Left lung (tissue), 10 donors: ENCODE results near the gene ASB6. TPM values are rescaled to one million over a fixed set of nuclear protein-coding genes. Genes with fewer than 3 reads are reported as not detected.
A peak's percentile ranks its signal among the peaks of the same experiment; 100 is the strongest.

ENCODE experiments used
- ATAC-seq: fragments of 200-7000 bp; cut with Tn5 transposase; one replicate; pipeline ENCODE4 v1.9.1; 2020; ENCODE audit warnings: moderate library complexity
- DNase-seq, 4 donors: peaks; one replicate each; pipeline ENCODE4 v3.0.0-alpha.2; 2013 to 2020
- H3K27ac ChIP-seq, 2 donors: fragments of 200-600 bp; sonication (generic) in 1 of 2; one replicate each; pipeline versions ENCODE4 v1.5.0 to v1.8.0; 2020 to 2021
- H3K27me3 ChIP-seq, 2 donors: fragments of 200-600 bp; sonication (generic) in 1 of 2; one replicate each; pipeline versions ENCODE4 v1.5.0 to v1.8.0; 2020 to 2021
- H3K36me3 ChIP-seq, 2 donors: fragments of 200-600 bp; sonication (generic) in 1 of 2; one replicate each; pipeline versions ENCODE4 v1.5.0 to v1.8.0; 2020 to 2021
- H3K4me1 ChIP-seq, 2 donors: fragments of 200-600 bp; one replicate each; pipeline ENCODE4 v1.8.0; 2021
- H3K4me3 ChIP-seq, 2 donors: fragments of 200-600 bp; sonication (generic) in 1 of 2; one replicate each; pipeline versions ENCODE4 v1.5.0 to v1.8.0; 2020 to 2021; ENCODE audit warnings: mild to moderate bottlenecking in 1 of 2
- H3K9me3 ChIP-seq, 2 donors: fragments of 200-600 bp; sonication (generic) in 1 of 2; one replicate each; pipeline versions ENCODE4 v1.5.0 to v1.8.0; 2020 to 2021
- intact Hi-C, 2 donors: fragments of 100-400 bp; cut with DNase I; formaldehyde crosslinking; loops; one replicate each; pipeline versions ENCODE4 v1.11.2 to v1.14.2; 2022
- polyA plus RNA-seq, 6 donors: library from polyadenylated mRNA; unstranded; fragments of 120-200 nt; gene quantifications; one replicate each; pipeline ENCODE4 v1.2.1, GENCODE V29; 2013; ENCODE audit not compliant: insufficient read length in 6 of 6
- total RNA-seq, 2 donors: library from RNA; stranded (reverse); fragmentation: NEBNext Ultra II Directional; extraction: Animal tissue kit (Norgen Biotek cat#: 25700); gene quantifications; one replicate each; pipeline ENCODE4 v1.2.1, GENCODE V29; 2021
- TF ChIP-seq, protein P1 (sequence below), 2 donors: fragments of 200-600 bp; sonication (generic) in 1 of 2; IDR thresholded peaks; one replicate each; pipeline versions ENCODE4 v1.5.0 to v1.8.0; 2021; ENCODE audit warnings: antibody characterized with exemption in 2 of 2
- donor health status: DM: no; HTN: yes; CAD: no.
- donor health status: DM: no; HTN: no; CAD: no.

ASB6 gene
- total and polyA plus RNA-seq, 8 donors, result 14.0 to 18.0 (median 15.7) TPM

DNA sequence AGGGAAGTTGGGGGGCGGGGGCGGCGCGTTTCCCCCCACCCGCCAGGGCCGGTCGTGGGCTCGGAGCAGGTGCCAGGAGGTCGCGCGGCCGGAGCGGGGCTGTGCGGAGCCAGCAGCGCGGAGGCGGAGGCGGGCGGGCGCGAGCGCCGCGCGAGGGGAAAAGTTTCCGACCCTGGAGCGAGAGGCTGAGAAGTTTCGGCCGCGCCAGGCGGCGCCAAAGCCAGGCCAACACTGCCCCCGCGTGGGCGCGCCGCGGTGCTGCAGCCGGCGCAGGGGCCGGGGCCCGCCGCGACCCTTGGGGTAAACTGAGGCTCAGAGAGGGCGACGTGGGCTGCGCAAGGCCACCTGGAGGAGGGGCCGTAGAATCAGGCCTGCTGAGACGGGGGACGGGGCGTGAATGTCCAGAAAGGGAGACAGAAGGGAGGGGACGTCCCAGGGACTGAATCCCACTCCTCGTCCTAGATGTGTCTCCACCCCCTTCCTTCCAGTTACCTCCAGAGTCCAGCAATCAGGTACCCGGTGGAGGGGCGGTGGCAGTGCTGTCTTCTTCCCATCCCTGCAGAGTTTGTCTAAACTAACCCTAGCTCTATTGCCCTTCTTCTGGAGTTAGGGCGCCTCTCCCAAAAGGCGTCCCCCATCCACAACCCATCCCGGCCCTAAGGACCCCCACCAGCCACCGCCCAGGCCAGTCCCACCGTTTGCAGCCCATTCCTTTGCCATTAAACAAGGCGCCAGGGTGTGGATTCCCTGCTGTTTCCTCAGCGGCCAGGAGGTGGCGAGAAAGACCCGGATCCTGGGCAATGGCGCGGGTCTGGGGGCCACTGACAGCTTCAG is 31.3 kb downstream of the ASB6 start:
- Histone ChIP-seq H3K27ac (peak overlapping the region; percentile 82 to 85), H3K9me3 (no peaks in the 10 kb centered on the region), H3K27me3 (peaks cover 0 to 11% of the 10 kb centered on the region in 2 donors), H3K36me3 (no peaks in the 10 kb centered on the region), H3K4me3 (peak overlapping the region; percentile 51 to 56), H3K4me1 (peaks cover 15 to 45% of the 10 kb centered on the region in 2 donors)
- peak; percentile 76 to 94 (median 82) for DNase-seq
- TF ChIP-seq, protein P1, sequence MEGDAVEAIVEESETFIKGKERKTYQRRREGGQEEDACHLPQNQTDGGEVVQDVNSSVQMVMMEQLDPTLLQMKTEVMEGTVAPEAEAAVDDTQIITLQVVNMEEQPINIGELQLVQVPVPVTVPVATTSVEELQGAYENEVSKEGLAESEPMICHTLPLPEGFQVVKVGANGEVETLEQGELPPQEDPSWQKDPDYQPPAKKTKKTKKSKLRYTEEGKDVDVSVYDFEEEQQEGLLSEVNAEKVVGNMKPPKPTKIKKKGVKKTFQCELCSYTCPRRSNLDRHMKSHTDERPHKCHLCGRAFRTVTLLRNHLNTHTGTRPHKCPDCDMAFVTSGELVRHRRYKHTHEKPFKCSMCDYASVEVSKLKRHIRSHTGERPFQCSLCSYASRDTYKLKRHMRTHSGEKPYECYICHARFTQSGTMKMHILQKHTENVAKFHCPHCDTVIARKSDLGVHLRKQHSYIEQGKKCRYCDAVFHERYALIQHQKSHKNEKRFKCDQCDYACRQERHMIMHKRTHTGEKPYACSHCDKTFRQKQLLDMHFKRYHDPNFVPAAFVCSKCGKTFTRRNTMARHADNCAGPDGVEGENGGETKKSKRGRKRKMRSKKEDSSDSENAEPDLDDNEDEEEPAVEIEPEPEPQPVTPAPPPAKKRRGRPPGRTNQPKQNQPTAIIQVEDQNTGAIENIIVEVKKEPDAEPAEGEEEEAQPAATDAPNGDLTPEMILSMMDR (IDR thresholded peaks at IDR 0.05), result peak; percentile 93 to 97
- intact Hi-C loops, result loop anchor here (5.0 to 10.0 kb wide), 3 partner anchors 436 to 473 kb away; partner anchors contain the start of gene IER5L (in 1 of the 2)
- ATAC-seq, result peak; percentile 77

DNA sequence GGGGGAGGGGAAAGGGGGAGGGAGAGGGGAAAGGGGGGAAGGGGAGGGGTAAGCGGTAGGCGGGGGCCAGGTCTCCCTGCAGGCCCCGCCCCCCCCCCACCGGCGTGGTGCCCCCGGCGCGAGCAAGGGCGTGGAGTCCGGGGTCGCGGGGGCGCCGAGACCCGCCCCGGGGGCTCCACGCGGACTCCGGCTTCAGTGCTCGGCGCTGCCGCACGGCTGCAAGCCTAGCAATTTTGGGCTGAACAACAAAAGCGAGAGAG is 31.8 kb downstream of the ASB6 start:
- Histone ChIP-seq H3K9me3 (no peaks in the 10 kb centered on the region), H3K27me3 (peaks cover 0 to 11% of the 10 kb centered on the region in 2 donors), H3K4me1 (peaks cover 15 to 45% of the 10 kb centered on the region in 2 donors), H3K36me3 (no peaks in the 10 kb centered on the region), H3K4me3 (peak overlapping the region; percentile 51 to 56), H3K27ac (peak overlapping the region; percentile 82 to 85)
- ATAC-seq, result no peak
- intact Hi-C loops, result loop anchor here (5.0 to 10.0 kb wide), 3 partner anchors 435 to 473 kb away; partner anchors contain the start of gene IER5L (in 1 of the 2)
- no peak for DNase-seq
- TF ChIP-seq, protein P1 (IDR thresholded peaks at IDR 0.05), result no peak

DNA sequence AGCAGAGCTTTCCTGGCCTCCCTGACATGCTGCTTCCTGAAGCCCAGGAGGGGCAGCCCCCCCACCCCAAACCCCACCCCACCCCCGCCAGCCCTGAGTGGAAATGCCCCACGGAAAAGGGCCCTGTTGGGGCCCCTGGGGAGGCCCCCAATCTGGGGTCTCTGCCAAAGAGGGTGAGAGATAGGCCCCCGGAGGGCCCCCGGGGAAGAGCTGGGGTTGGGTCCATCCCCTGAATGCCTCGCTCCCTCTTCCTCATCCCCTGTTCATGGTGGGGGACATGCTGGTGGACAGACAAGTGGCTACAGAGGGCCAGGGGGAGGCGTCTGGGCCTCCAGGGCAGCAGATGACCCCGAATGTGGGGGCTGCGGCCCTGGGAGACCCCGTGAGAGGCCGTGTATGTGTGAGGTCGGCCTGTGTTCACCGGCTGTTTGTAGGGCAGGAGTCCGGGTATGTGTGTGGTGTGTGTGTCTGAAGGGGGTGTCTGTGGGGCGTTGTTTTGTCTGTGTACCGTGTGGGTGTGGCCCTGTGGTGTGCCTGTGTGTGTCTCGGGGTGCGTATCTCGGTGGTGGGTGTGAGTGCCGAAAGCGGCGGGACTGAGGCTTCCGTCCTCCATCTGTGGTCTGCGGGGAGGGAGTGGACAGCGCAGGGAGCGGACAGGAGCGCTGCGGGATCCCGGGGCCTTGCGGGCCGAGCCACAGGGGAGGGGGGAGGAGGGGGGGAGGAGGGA is 32.3 kb downstream of the ASB6 start:
- ATAC-seq (peak; percentile 2), DNase-seq (peak in 2 of 4 donors; percentile 41 to 54)
- no peaks in the 10 kb centered on the region for H3K36me3 ChIP-seq
- no peaks in the 10 kb centered on the region for H3K9me3 ChIP-seq
- H3K4me1 ChIP-seq, result peaks cover 15 to 45% of the 10 kb centered on the region in 2 donors
- peaks cover 0 to 11% of the 10 kb centered on the region in 2 donors for H3K27me3 ChIP-seq
- intact Hi-C loops, result loop anchor here (5.0 to 10.0 kb wide), 5 partner anchors 65 to 472 kb away; partner anchors contain the start of gene IER5L (in 1 of the 2)
- TF ChIP-seq, protein P1 (IDR thresholded peaks at IDR 0.05), result no peak
- peak overlapping the region in 1 of 2 donors; percentile 56 for H3K4me3 ChIP-seq
- H3K27ac ChIP-seq, result peak overlapping the region; percentile 82 to 85

DNA sequence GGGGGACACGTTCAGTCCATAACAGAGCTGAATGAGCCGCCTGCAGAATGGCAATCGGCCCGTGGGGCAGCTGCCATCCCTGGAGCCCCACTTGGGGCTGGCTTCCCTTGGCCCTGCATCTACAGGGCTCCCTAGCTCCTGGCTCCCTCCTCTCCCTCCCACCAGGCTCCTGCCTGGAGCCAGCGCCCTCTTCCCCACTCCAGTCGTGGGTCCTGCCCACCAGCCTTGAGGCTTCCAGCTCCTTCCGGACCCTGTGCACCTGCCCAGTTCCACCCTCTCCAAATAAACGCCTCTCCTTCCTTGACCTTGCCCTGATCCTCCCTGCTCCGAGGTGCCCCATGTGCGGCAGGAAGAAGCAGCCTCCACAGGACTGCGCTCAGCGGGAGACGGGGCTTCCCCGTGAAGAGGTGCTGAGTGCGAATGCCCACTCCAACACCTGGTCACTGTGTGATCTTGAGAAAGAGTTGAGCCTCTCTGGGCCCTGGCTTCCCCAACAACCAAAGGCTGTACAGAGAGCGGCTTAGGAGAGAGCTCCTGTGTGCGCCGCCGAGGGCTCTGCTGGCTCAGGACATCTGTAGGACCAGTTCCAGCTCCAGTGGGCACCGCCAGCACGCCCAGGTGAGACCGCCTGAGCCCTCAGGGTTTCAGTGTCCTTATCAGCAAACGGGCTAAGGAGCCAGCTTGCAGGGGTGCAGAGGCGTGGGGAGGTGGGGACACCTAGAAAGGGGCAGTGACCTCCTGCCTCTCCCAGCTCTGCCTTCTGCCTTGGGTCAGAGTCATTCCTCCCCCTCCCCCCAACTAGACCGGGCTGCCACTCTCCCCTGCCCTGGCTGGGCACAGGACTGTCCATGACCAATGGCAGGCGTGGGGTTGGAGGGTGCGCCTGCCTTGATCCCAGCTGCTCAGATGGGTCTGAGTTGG is 33.1 kb downstream of the ASB6 start:
- no peak for ATAC-seq
- Histone ChIP-seq H3K9me3 (no peaks in the 10 kb centered on the region), H3K4me3 (no peak overlapping the region), H3K27ac (peak overlapping the region; percentile 82 to 85), H3K36me3 (no peaks in the 10 kb centered on the region), H3K4me1 (peaks cover 15 to 45% of the 10 kb centered on the region in 2 donors), H3K27me3 (peaks cover 0 to 7% of the 10 kb centered on the region in 2 donors)
- peak in 1 of 4 donors; percentile 77 for DNase-seq
- intact Hi-C loops, result loop anchor here (5.0 to 10.0 kb wide), 2 partner anchors 64 to 112 kb away; no protein-coding TSS in a partner anchor
- TF ChIP-seq, protein P1 (IDR thresholded peaks at IDR 0.05), result no peak
